Measurements from ENCODE around the gene NTN5. TPM values are rescaled to one million over a fixed set of nuclear protein-coding genes. Genes with fewer than 3 reads are reported as not detected.
A peak's percentile ranks its signal among the peaks of the same experiment; 100 is the strongest.
"Not testable (repeated sequence)": the region's sequence is repeated elsewhere in the genome, so short reads cannot be mapped to it uniquely, and the experiment has no call there.

NTN5 gene
- total RNA-seq, 1 donor from 2014 or later, result 0.30 TPM

GRCh38 chr19:48686637-48687036 is 13.8 kb upstream of the NTN5 start:
- intact Hi-C loops (cut with micrococcal nuclease); DNase-seq; H3K27ac Mint-ChIP-seq; H3K27me3 Mint-ChIP-seq; H3K4me1 Mint-ChIP-seq; H3K9me3 Mint-ChIP-seq; H3K36me3 Mint-ChIP-seq (ENCODE audit: low read depth); H3K4me3 Mint-ChIP-seq: not testable (repeated sequence)

GRCh38 chr19:48686088-48686487 is 13.3 kb upstream of the NTN5 start:
- Mint-ChIP-seq H3K4me1 (no peaks in the 10 kb centered on the region), H3K27ac (no peak overlapping the region), H3K27me3 (no peaks in the 10 kb centered on the region), H3K9me3 (no peaks in the 10 kb centered on the region), H3K4me3 (no peak overlapping the region), H3K36me3 (ENCODE audit: low read depth) (no peaks in the 10 kb centered on the region)
- intact Hi-C loops (cut with micrococcal nuclease), result no loop called here
- no peak for DNase-seq

- Mint-ChIP-seq H3K27me3 (no peaks in the 10 kb centered on the region), H3K4me1 (no peaks in the 10 kb centered on the region), H3K36me3 (ENCODE audit: low read depth) (no peaks in the 10 kb centered on the region), H3K27ac (no peak overlapping the region), H3K9me3 (no peaks in the 10 kb centered on the region), H3K4me3 (no peak overlapping the region)
- intact Hi-C loops (cut with micrococcal nuclease), result no loop called here
- DNase-seq, result no peak
These were observed 12.8 kb upstream of the NTN5 start for GRCh38 chr19:48685583-48685982.

- DNase-seq, result peak; percentile 61
- intact Hi-C loops (cut with micrococcal nuclease), result no loop called here
- Mint-ChIP-seq H3K27ac (no peak overlapping the region), H3K36me3 (ENCODE audit: low read depth) (no peaks in the 10 kb centered on the region), H3K9me3 (no peaks in the 10 kb centered on the region), H3K4me3 (no peak overlapping the region), H3K4me1 (no peaks in the 10 kb centered on the region), H3K27me3 (no peaks in the 10 kb centered on the region)
These were observed 10.5 kb upstream of the NTN5 start for GRCh38 chr19:48683349-48683748.

GRCh38 chr19:48681127-48681470 is 8.3 kb upstream of the NTN5 start:
- Mint-ChIP-seq H3K27me3 (no peaks in the 10 kb centered on the region), H3K4me1 (no peaks in the 10 kb centered on the region), H3K36me3 (ENCODE audit: low read depth) (no peaks in the 10 kb centered on the region), H3K9me3 (no peaks in the 10 kb centered on the region), H3K4me3 (no peak overlapping the region), H3K27ac (no peak overlapping the region)
- intact Hi-C loops (cut with micrococcal nuclease), result no loop called here
- no peak for DNase-seq

GRCh38 chr19:48680436-48681126 is 7.8 kb upstream of the NTN5 start:
- DNase-seq, result no peak
- Mint-ChIP-seq H3K4me3 (no peak overlapping the region), H3K27ac (no peak overlapping the region), H3K9me3 (no peaks in the 10 kb centered on the region), H3K27me3 (no peaks in the 10 kb centered on the region), H3K36me3 (ENCODE audit: low read depth) (no peaks in the 10 kb centered on the region), H3K4me1 (no peaks in the 10 kb centered on the region)
- intact Hi-C loops (cut with micrococcal nuclease), result no loop called here

GRCh38 chr19:48680006-48680405 is 7.2 kb upstream of the NTN5 start:
- DNase-seq; H3K27me3 Mint-ChIP-seq; H3K36me3 Mint-ChIP-seq (ENCODE audit: low read depth); H3K27ac Mint-ChIP-seq; intact Hi-C loops (cut with micrococcal nuclease); H3K4me3 Mint-ChIP-seq; H3K9me3 Mint-ChIP-seq; H3K4me1 Mint-ChIP-seq: not testable (repeated sequence)

- no peaks in the 10 kb centered on the region for H3K36me3 Mint-ChIP-seq (ENCODE audit: low read depth)
- H3K9me3 Mint-ChIP-seq, result no peaks in the 10 kb centered on the region
- H3K27ac Mint-ChIP-seq, result no peak overlapping the region
- DNase-seq, result no peak
- no peaks in the 10 kb centered on the region for H3K27me3 Mint-ChIP-seq
- intact Hi-C loops (cut with micrococcal nuclease), result no loop called here
- no peak overlapping the region for H3K4me3 Mint-ChIP-seq
- H3K4me1 Mint-ChIP-seq, result peaks cover 7% of the 10 kb centered on the region
These were observed 5.4 kb upstream of the NTN5 start for GRCh38 chr19:48678201-48678600.

- Mint-ChIP-seq H3K36me3 (ENCODE audit: low read depth) (no peaks in the 10 kb centered on the region), H3K27ac (no peak overlapping the region), H3K4me1 (peaks cover 7% of the 10 kb centered on the region), H3K4me3 (no peak overlapping the region), H3K9me3 (no peaks in the 10 kb centered on the region), H3K27me3 (no peaks in the 10 kb centered on the region)
- DNase-seq, result no peak
- intact Hi-C loops (cut with micrococcal nuclease), result no loop called here
These were observed 4.1 kb upstream of the NTN5 start for GRCh38 chr19:48676887-48677286.

GRCh38 chr19:48676487-48676886 is 3.7 kb upstream of the NTN5 start:
- H3K27ac Mint-ChIP-seq, result no peak overlapping the region
- intact Hi-C loops (cut with micrococcal nuclease), result no loop called here
- no peak overlapping the region for H3K4me3 Mint-ChIP-seq
- H3K27me3 Mint-ChIP-seq, result no peaks in the 10 kb centered on the region
- H3K36me3 Mint-ChIP-seq (ENCODE audit: low read depth), result no peaks in the 10 kb centered on the region
- no peak for DNase-seq
- no peaks in the 10 kb centered on the region for H3K9me3 Mint-ChIP-seq
- H3K4me1 Mint-ChIP-seq, result peaks cover 7% of the 10 kb centered on the region

- peak; percentile 93 for DNase-seq
- Mint-ChIP-seq H3K27ac (no peak overlapping the region), H3K4me1 (peaks cover 7% of the 10 kb centered on the region), H3K27me3 (no peaks in the 10 kb centered on the region), H3K36me3 (ENCODE audit: low read depth) (no peaks in the 10 kb centered on the region), H3K4me3 (no peak overlapping the region), H3K9me3 (no peaks in the 10 kb centered on the region)
- intact Hi-C loops (cut with micrococcal nuclease), result loop anchor here (1.0 to 2.0 kb wide), 2 partner anchors 29 to 64 kb away; partner anchors contain the start of gene CA11
These were observed 2.4 kb upstream of the NTN5 start for GRCh38 chr19:48674921-48675824.

GRCh38 chr19:48674216-48674809 is 1.5 kb upstream of the NTN5 start:
- DNase-seq, result no peak
- no peak overlapping the region for H3K27ac Mint-ChIP-seq
- H3K27me3 Mint-ChIP-seq, result no peaks in the 10 kb centered on the region

GRCh38 chr19:48673436-48674100 is 751 bp upstream of the NTN5 start:
- no peak for DNase-seq
- H3K36me3 Mint-ChIP-seq (ENCODE audit: low read depth), result no peaks in the 10 kb centered on the region
- no peaks in the 10 kb centered on the region for H3K27me3 Mint-ChIP-seq
- H3K4me3 Mint-ChIP-seq, result no peak overlapping the region
- intact Hi-C loops (cut with micrococcal nuclease), result loop anchor here (2.0 kb wide), 1 partner anchor 65 kb away; no protein-coding TSS in a partner anchor
- H3K4me1 Mint-ChIP-seq, result peaks cover 7% of the 10 kb centered on the region
- no peak overlapping the region for H3K27ac Mint-ChIP-seq
- peaks cover 10% of the 10 kb centered on the region for H3K9me3 Mint-ChIP-seq

More at GRCh38 chr19:48674216-48674809, 1.5 kb upstream of the NTN5 start:
- Mint-ChIP-seq H3K9me3 (peaks cover 6% of the 10 kb centered on the region), H3K4me3 (no peak overlapping the region), H3K4me1 (peaks cover 7% of the 10 kb centered on the region), H3K36me3 (ENCODE audit: low read depth) (no peaks in the 10 kb centered on the region)
- intact Hi-C loops (cut with micrococcal nuclease), result loop anchor here (2.0 kb wide), 1 partner anchor 64 kb away; no protein-coding TSS in a partner anchor
